GM12878 (cell line): ENCODE measurements around the gene DDAH1.

Experiments
- ATF2 ChIP-seq: IDR thresholded peaks from 2 replicates; pipeline ENCODE4 v1.6.1; 2012; ENCODE audit warnings: low read length, inconsistent platforms
- CTCF ChIP-seq, 3 experiments: IDR thresholded peaks in 2 of 3; conservative IDR thresholded peaks in 1 of 3; 2 replicates each; pipeline ENCODE4 v1.5.1; 2011; ENCODE audit warnings: low read depth in 3 of 3, low read length in 3 of 3, mild to moderate bottlenecking in 3 of 3, control low read depth in 2 of 3, moderate library complexity in 2 of 3, inconsistent platforms in 1 of 3, mixed read lengths in 1 of 3; ENCODE audit not compliant: control insufficient read depth in 2 of 3, insufficient read depth in 1 of 3; ENCODE audit errors: extremely low read depth in 1 of 3
- ELK1 ChIP-seq: IDR thresholded peaks from 2 replicates; pipeline ENCODE4 v1.6.1; 2012; ENCODE audit warnings: low read depth, low read length, improper control_type of control experiment
- EZH2 ChIP-seq: IDR thresholded peaks from 2 replicates; pipeline ENCODE4 v1.6.1; 2012; ENCODE audit warnings: low read depth, mild to moderate bottlenecking, control low read depth, inconsistent platforms, low read length, borderline replicate concordance; ENCODE audit not compliant: control insufficient read depth
- NR2C2 ChIP-seq: IDR thresholded peaks from 2 replicates; pipeline ENCODE4 v1.6.1; 2011; ENCODE audit warnings: borderline replicate concordance, low read depth; ENCODE audit not compliant: control insufficient read depth, insufficient read length
- NRF1 ChIP-seq: conservative IDR thresholded peaks from 2 replicates; pipeline ENCODE4 v1.6.1; 2011; ENCODE audit warnings: mild to moderate bottlenecking, low read depth, low read length, improper control_type of control experiment
- ZNF24 ChIP-seq: fragments of 450-650 bp; IDR thresholded peaks from 2 replicates; pipeline ENCODE4 v1.6.1; 2017; ENCODE audit warnings: antibody characterized with exemption, mild to moderate bottlenecking

GRCh38 chr1:85490270-85490985 is 25.5 kb upstream of the DDAH1 start:
- TF ChIP-seq NR2C2, result no peak
- TF ChIP-seq ELK1, result no peak
- no peak for TF ChIP-seq CTCF (IDR thresholded peaks at IDR 0.05 in 2 of 3, conservative IDR thresholded peaks at IDR 0.05 in 1 of 3; ENCODE audit: control insufficient read depth in 2 of 3, extremely low read depth in 1 of 3, insufficient read depth in 1 of 3, low read depth in 3 of 3, low read length in 3 of 3)
- no peak for TF ChIP-seq EZH2
- no peak for TF ChIP-seq ZNF24
- TF ChIP-seq ATF2, result no peak
- no peak for TF ChIP-seq NRF1
